Prostate gland (tissue), 2 donors: ENCODE measurements around the gene C1S.

Experiments used
- POLR2AphosphoS5 ChIP-seq: sonication (generic); formaldehyde crosslinking; IDR thresholded peaks from one replicate; pipeline ENCODE4 v1.6.1; 2017; ENCODE audit warnings: antibody characterized with exemption
- TF ChIP-seq, protein P1 (sequence below), 4 experiments: fragments of 200-600 bp in 2 of 4; fragments of 450-650 bp in 2 of 4; sonication (generic) in 2 of 4; IDR thresholded peaks; 1 replicate in 3 of 4; 2 replicates in 1 of 4; pipeline ENCODE4 v1.5.1; 2016 to 2019; ENCODE audit warnings: antibody characterized with exemption in 4 of 4, mild to moderate bottlenecking in 2 of 4, moderate library complexity in 2 of 4

DNA sequence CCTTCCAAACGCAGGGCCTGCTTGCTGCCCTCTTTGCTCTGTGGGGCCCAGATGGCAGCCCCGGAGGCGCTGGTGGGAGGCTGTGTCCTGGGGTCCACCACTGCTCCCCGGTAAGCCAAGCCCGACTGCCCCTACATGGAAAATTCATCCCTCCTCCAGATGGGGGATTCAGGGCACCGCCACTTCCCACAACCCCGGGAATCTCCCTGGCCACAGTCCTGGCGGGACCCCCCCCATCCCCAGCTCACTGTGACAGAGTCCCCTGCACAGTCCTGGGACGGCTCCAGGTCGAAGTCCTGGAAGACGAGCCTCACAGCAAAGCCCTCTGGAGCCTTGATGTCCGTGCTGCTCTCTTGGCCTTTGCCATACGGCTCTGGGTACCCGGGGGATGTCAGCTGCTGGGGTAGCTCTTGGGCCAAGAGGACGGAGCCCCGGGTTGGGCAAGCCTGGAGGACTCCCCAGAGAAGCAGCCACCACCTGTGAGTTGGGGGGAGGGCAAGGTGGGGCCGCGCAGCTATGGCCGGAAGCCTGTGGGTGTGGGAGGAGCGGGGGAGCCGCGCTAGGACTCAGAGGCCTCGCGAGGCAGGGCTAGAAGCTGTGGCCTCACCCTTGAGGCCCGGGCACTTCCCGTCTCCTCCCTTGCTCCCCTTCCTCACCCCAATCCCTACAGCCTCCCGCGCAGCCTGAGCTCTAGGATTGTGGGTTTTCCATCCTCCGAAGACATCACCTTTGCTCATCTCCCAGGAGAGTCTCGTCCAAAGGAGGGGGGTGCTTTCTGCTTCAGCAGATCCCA lies 47.7 kb downstream of the C1S start:
- TF ChIP-seq POLR2AphosphoS5 = no peak
- TF ChIP-seq, protein P1, sequence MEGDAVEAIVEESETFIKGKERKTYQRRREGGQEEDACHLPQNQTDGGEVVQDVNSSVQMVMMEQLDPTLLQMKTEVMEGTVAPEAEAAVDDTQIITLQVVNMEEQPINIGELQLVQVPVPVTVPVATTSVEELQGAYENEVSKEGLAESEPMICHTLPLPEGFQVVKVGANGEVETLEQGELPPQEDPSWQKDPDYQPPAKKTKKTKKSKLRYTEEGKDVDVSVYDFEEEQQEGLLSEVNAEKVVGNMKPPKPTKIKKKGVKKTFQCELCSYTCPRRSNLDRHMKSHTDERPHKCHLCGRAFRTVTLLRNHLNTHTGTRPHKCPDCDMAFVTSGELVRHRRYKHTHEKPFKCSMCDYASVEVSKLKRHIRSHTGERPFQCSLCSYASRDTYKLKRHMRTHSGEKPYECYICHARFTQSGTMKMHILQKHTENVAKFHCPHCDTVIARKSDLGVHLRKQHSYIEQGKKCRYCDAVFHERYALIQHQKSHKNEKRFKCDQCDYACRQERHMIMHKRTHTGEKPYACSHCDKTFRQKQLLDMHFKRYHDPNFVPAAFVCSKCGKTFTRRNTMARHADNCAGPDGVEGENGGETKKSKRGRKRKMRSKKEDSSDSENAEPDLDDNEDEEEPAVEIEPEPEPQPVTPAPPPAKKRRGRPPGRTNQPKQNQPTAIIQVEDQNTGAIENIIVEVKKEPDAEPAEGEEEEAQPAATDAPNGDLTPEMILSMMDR (IDR thresholded peaks at IDR 0.05) = peak in 1 of 4 experiments; percentile 1
